Lung (tissue), 12 donors: ENCODE measurements around the gene WWTR1. TPM values are rescaled to one million over a fixed set of nuclear protein-coding genes. Genes with fewer than 3 reads are reported as not detected.

Experiments
- ATAC-seq: fragments of 200-7000 bp; cut with Tn5 transposase; one replicate; pipeline ENCODE4 v1.9.1; 2020; ENCODE audit warnings: moderate number of reproducible peaks; ENCODE audit not compliant: insufficient read depth, low FRiP score
- DNase-seq, 3 donors: peaks; one replicate each; pipeline ENCODE4 v3.0.0-alpha.2; 2013 to 2017
- H3K27ac ChIP-seq, 2 donors: one replicate each; pipeline ENCODE4 v1.5.1; 2013; ENCODE audit warnings: mild to moderate bottlenecking in 2 of 2, moderate library complexity in 2 of 2, control low read depth in 1 of 2, inconsistent platforms in 1 of 2, low read depth in 1 of 2, low read length in 1 of 2
- H3K27me3 ChIP-seq, 3 donors: one replicate each; pipeline ENCODE4 v1.5.1; 2013; ENCODE audit warnings: low read length in 2 of 3; ENCODE audit not compliant: control insufficient read depth in 3 of 3, insufficient read depth in 3 of 3
- H3K36me3 ChIP-seq, 4 donors: one replicate each; pipeline ENCODE4 v1.5.1; 2013; ENCODE audit warnings: low read length in 4 of 4, mild to moderate bottlenecking in 1 of 4, moderate library complexity in 1 of 4; ENCODE audit not compliant: control insufficient read depth in 4 of 4, insufficient read depth in 4 of 4
- H3K4me1 ChIP-seq, 5 donors: one replicate each; pipeline ENCODE4 v1.5.1; 2013; ENCODE audit warnings: low read length in 5 of 5, mild to moderate bottlenecking in 2 of 5, moderate library complexity in 1 of 5; ENCODE audit not compliant: control insufficient read depth in 5 of 5, insufficient read depth in 5 of 5
- H3K4me3 ChIP-seq: one replicate; pipeline ENCODE4 v1.5.1; 2013; ENCODE audit warnings: mild to moderate bottlenecking, control low read depth, moderate library complexity
- H3K9ac ChIP-seq, 2 donors: one replicate each; pipeline ENCODE4 v1.5.1; 2013; ENCODE audit warnings: low read length in 2 of 2, control low read depth in 1 of 2; ENCODE audit not compliant: insufficient read depth in 1 of 2
- H3K9me3 ChIP-seq, 4 donors: one replicate each; pipeline ENCODE4 v1.5.1; 2013; ENCODE audit warnings: low read length in 3 of 4, mild to moderate bottlenecking in 1 of 4, moderate library complexity in 1 of 4; ENCODE audit not compliant: control insufficient read depth in 4 of 4, insufficient read depth in 3 of 4
- CTCF ChIP-seq: IDR thresholded peaks from 2 replicates; pipeline ENCODE4 v1.5.1; 2012; ENCODE audit warnings: mild to moderate bottlenecking; ENCODE audit errors: control extremely low read depth, extremely low read depth
- WGBS, 2 donors: extraction: QIAGEN DNeasy Blood & Tissue Kit; methylation state at CpG; one replicate each; pipeline ENCODE4 v1.1.7; 2013; 5-methylcytosine and 5-hydroxymethylcytosine counted together
- polyA plus RNA-seq, 2 donors: library from polyadenylated mRNA; stranded (reverse); fragments of 200-250 nt; gene quantifications; one replicate each; pipeline ENCODE4 v1.2.1, GENCODE V29; 2013
- total RNA-seq, 2 donors: library from RNA; depleted of rRNA in 1 of 2; stranded (reverse); fragments of >200 nt in 1 of 2; gene quantifications; one replicate each; pipeline ENCODE4 v1.2.1, GENCODE V29; 2014 to 2021
- donor health status: control.
- donor health status: control.
- donor health status: Bipolar disorder and iron deficiency.
- donor health status: healthy.
- donor health status: DM: yes; HTN: yes; CAD: no.

The WWTR1 gene
- total and polyA plus RNA-seq, 4 donors = 29.3 to 186 (median 63.4) TPM

GRCh38 chr3:149570016-149570415 is 87.8 kb downstream of the WWTR1 start:
- no peaks in the 10 kb centered on the region for H3K9me3 ChIP-seq
- no peak overlapping the region for H3K9ac ChIP-seq
- DNase-seq (no peak), ATAC-seq (no peak)
- H3K4me3 ChIP-seq = no peak overlapping the region
- H3K36me3 ChIP-seq = peaks cover 0 to 7% (median 3%) of the 10 kb centered on the region in 4 donors
- WGBS, 2 donors = 95 to 98% methylated on average over 8 of the region's 8 CpGs
- H3K4me1 ChIP-seq = peaks cover 0 to 20% (median 6%) of the 10 kb centered on the region in 5 donors
- H3K27ac ChIP-seq = no peak overlapping the region
- no peaks in the 10 kb centered on the region for H3K27me3 ChIP-seq
- no peak for TF ChIP-seq CTCF

GRCh38 chr3:149567381-149567780 is 90.4 kb downstream of the WWTR1 start:
- WGBS, 2 donors = 42 to 65% methylated on average over 2 of the region's 2 CpGs
- H3K4me1 ChIP-seq = peaks cover 0 to 23% (median 6%) of the 10 kb centered on the region in 5 donors

GRCh38 chr3:149566292-149566975 is 91.4 kb downstream of the WWTR1 start:
- peaks cover 0 to 4% (median 3%) of the 10 kb centered on the region in 4 donors for H3K36me3 ChIP-seq
- no peak overlapping the region for H3K27ac ChIP-seq
- ATAC-seq (no peak), DNase-seq (no peak)
- no peak for TF ChIP-seq CTCF
- H3K27me3 ChIP-seq = no peaks in the 10 kb centered on the region
- 63 to 79% methylated on average over 6 of the region's 6 CpGs for WGBS, 2 donors
- no peak overlapping the region for H3K9ac ChIP-seq
- H3K4me3 ChIP-seq = no peak overlapping the region
- no peaks in the 10 kb centered on the region for H3K9me3 ChIP-seq
- H3K4me1 ChIP-seq = peaks cover 0 to 17% (median 6%) of the 10 kb centered on the region in 5 donors

More at GRCh38 chr3:149567381-149567780, 90.4 kb downstream of the WWTR1 start:
- Histone ChIP-seq H3K36me3 (peaks cover 0 to 7% (median 3%) of the 10 kb centered on the region in 4 donors), H3K9me3 (no peaks in the 10 kb centered on the region), H3K27me3 (no peaks in the 10 kb centered on the region), H3K27ac (no peak overlapping the region), H3K9ac (no peak overlapping the region), H3K4me3 (no peak overlapping the region)
- no peak for ATAC-seq
- TF ChIP-seq CTCF = no peak
- no peak for DNase-seq
